Measurements from ENCODE around the gene SLCO2A1.

The SLCO2A1 gene

DNA sequence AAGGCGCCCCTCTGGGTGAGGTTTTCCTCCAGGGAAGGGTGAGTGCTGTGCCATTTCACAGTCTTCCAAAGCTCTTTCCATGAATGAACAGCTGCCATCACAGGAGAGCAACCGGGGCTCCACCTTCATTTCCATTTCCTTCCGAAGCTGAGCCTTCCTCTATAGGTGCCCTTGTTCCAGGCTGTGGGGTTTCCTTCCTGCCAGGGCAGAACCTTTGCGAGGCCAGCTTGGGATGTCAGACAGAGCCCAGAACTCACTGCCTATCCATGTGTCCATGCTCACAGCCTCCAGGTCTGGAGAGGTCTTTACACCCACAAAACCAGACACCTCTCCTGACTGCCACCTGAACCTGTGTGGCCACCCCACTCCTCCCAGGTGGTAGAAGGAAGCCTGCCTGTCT, 49.2 kb downstream of the SLCO2A1 start:
- DNase-seq (ENCODE audit: low read depth, low spot score), result no peak

DNA sequence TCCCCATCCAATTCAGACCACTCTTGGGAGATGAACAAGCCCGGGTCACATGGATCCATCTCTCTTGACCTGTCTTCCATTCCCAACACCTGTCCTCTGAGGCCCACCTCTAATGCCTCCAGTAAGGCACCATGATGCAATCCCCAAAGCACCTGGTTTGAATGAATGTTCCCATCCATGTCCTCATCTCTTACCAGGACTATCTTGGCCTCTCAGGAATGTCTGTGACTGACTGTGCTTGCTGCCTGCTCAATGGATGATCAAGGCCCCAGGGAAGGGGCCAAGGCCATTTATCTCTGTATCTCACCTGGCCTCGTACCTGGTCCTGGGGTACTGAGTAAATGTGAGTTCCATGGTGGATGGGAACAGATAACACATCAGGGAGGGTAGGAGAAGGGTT, 49.7 kb downstream of the SLCO2A1 start:
- no peak for DNase-seq (ENCODE audit: low read depth, low spot score)

DNA sequence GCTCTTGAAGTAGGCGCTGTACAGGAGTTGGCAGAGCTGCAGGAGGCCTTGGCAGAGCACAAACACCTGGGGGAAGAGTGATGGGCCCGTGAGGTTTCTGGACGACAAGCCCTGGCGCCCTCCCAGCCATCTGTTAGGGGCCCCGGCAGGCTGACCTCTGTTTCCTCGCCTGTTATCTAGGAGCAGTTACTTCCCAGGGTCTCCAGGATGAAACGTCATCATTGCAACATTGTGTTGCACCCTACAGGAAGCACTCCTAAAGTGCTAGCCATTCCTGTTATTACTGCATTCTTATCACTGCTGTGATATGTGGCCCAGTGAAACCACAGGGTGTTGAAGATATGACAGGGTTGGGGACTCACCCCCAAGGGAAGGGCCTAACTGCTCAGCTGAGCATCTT, 50.2 kb downstream of the SLCO2A1 start:
- DNase-seq (ENCODE audit: low read depth, low spot score), result no peak

DNA sequence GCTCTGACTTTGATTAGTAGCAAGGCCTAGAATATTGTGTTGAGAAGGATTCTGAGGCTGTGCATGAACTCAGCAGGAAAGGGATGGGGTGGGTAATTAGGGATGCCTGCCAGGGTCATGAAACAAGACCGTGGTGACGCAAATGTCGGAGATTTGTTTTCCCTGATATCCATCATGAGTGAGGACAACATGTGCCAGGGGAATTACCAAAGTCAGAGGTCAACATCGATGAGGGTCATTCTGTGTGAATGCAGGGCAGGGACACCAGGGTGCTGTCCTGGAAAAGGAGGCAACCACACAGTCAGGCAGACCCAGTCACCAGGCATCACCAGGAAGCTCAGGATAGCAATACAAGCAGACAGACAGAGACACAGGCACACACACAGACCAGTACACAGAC, 52.2 kb downstream of the SLCO2A1 start:
- DNase-seq (ENCODE audit: low read depth, low spot score), result no peak

DNA sequence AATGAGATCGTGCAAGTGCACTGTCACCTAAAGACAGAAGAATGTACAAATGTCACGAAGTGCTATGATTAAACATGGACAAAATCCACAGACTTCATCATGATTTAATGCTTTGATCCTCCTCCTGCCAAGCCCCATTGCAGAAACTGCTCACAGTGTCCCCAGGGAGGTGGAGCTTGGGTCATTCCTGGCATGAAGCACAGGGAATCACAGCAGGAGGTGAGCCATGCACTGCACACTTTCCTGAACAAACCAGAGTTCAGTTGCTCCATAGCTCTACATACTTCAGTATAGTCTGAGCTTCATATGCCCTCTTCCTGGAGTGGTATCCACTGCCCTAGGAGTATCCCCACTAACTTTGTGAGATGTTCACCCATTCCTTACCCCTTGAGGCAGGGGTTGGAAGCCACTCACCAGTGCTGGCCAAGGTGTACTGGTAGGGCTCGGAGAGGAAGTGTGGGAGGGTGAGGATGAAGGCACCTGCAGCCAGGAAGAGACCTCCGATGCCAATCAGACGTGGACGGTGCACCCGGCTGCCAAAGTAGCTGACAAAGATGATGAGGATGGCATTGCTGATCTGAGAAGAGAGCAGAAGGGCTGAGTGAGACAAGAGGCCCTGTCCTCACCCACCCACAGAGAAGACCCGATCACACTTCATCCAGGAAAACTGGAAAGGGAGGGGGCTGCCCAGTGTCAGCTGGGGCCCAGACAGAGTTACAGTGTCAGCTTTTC, 56.3 kb downstream of the SLCO2A1 start:
- DNase-seq (ENCODE audit: low read depth, low spot score), result no peak

DNA sequence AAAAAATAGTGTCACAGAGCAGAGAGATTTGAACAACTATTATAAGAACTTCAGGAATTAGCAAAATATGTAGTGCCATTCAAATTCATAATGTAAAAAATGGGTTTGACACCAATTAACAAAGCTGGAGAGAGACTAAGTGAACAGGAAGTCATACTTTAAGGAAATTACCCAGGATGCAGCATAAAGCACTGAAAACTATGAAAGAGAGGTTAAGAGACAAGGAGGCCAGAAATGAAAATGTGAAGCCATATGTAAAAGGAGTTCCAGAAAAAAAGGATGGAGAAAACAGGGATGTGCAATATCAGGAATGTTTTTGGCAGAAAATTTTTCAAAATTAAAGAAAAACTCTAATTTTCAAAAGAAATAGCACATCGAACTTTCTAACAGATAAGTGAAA, 57.6 kb downstream of the SLCO2A1 start:
- DNase-seq (ENCODE audit: low read depth, low spot score), result no peak

DNA sequence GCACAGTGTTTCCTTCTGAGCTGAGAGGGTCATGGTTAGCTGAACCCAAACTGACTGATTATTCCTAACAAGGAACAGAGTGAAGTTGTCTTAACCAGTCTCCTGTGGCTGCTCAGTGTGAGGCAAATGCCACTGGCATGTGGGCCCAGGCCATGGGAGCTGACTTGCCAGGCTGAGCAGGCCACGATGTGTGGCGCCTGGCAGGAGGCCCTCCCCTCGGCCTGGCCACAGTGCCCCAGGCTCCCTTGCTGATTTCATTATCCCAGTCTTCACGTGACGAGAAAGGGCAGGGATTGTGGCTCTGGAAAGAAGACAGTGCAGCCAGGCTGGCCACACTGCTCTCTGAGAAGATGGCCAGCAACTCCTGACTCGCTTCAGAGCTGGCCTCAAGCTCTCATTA, 58.8 kb downstream of the SLCO2A1 start:
- DNase-seq (ENCODE audit: low read depth, low spot score), result peak; percentile 39

DNA sequence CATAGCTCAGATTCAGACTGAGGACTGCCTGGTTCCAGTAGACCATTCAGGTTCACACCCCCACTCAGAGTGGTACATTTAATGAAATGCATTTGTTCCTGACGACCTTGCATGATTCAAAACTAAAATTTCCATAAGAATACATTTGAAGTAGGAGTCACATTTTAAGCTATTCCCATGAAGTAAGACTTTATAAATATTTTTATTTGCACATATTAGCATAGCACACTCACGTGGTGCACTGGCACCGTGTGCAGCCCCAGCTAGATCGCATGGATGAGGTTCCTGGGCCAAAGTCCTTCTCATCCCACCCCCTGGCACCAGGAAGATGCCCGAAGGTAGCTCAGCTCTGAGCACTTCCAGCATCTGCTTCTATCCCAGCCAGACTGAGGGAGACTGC, 59.4 kb downstream of the SLCO2A1 start:
- no peak for DNase-seq (ENCODE audit: low read depth, low spot score)

DNA sequence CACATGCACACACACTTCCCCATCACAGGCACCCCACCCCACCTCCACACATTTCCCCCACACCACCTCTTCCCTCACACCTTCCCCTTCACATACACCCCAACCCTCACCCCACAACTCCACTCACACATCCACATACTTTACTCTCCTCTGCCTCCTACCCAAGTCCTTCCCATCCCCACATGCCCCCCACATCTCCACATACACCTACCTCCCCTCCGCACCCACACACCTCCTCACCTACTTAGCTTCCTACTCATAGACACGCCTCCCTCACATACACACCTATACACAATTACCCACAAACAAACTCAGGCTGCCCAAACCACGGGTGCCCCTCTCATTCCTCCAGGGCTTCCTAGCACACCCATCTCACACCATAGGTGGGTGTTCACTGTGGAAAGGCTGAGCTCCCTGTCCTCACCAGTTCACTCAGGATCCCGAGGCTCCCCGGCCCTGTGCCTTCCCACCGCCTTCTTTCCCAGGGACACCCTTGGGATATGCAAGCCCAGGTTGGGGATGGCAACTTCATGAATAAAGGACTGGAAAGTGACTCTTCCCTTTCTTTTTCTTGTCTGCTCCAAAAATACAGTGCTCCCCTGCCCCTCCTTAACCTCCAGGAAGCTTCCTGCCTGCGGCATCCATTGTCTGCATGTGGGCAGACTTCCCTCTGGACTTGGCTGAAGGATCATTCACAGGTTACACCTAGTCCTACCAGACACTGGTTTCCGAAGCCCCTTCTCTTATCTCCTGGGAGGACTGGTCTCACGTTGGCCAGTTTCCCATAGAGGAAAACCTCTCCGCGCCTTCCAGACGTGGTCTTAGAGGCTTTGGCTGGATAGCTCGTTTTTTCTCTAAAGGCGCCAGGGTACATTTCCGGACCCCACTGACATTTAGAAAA, 61.5 kb downstream of the SLCO2A1 start:
- DNase-seq (ENCODE audit: low read depth, low spot score), result no peak

DNA sequence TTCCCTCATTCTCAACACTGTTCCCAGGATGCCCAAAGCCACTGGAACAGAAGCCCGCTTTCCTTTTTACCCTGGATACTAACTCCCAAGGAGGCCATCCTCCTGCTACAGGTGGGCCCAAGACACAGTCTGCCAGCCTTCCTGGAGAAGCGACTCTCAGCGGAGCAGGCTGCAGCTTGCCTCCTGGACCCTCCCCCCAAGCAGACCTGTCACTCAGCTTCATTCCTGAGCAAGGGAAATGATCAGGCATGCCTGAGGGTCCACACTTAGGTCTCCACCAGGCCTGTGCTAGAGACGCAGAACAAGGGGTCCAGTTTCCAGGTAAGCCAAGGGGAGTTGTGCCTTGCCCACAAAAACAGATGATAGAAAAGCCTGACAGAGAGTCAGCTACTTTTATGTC, 62.8 kb downstream of the SLCO2A1 start:
- DNase-seq (ENCODE audit: low read depth, low spot score), result no peak

DNA sequence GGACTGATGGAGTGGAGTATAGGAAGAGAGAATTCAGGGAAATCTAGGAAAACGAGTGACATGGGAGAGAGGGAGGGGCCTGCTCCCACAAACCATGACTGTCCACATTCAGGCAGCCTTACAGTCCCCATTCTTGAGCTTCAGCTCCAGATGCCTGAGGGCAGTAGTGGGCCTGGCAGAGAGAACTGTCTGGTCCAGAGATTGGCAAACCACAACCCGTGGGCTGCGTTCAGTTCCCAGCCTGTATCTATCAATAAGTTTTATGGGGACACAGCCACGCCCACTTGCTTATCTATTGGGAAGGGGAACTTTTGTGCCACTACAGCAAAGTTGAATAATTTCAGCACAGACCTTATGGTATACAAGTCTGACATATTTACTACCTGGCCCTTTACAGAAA, 63.8 kb downstream of the SLCO2A1 start:
- no peak for DNase-seq (ENCODE audit: low read depth, low spot score)

DNA sequence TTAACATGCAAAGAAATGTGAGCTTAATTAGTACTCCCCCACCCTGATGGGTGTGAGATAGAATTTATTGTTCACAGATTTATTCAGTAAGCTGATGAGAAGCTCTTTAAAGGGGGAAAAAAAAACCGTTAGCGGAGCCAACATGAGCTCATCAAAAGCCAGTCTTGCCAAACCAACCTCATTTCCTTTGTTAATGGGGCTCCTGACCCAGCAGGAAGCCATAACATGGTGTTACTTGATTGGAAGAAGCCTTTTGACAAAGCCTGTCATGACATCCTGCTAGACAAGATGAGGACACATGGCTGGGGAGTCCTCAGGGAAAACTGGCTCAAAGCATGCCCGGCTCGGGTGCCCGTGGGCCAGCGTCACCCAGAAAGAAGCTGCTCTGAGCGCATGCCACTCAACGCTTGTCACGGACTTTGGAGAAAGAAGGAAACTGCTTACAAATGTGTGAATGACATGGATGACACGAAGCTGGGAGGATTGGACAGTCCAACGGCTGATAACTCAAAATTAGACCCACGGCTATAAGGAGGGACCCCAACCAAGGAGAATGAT, 64.6 kb downstream of the SLCO2A1 start:
- DNase-seq (ENCODE audit: low read depth, low spot score), result no peak

DNA sequence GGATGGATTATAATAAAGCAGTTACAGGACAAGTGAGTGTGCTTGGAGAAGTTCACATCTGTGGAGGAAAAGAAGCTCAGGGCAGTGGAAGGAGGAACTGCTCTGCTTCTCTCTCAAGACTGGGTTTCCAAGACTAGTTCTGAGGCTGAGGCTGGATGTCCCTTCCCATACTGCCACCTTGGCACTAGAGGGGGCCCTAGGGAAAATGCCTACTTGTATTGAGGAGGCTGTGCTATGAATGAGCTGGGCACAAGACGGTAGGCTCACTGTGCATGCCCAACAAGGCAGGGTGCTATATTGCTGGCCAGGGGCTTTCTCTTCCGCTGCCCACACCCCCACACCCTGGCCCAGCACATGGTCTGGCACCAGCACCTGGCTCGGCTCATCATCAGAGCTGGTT, 65.2 kb downstream of the SLCO2A1 start:
- no peak for DNase-seq (ENCODE audit: low read depth, low spot score)

DNA sequence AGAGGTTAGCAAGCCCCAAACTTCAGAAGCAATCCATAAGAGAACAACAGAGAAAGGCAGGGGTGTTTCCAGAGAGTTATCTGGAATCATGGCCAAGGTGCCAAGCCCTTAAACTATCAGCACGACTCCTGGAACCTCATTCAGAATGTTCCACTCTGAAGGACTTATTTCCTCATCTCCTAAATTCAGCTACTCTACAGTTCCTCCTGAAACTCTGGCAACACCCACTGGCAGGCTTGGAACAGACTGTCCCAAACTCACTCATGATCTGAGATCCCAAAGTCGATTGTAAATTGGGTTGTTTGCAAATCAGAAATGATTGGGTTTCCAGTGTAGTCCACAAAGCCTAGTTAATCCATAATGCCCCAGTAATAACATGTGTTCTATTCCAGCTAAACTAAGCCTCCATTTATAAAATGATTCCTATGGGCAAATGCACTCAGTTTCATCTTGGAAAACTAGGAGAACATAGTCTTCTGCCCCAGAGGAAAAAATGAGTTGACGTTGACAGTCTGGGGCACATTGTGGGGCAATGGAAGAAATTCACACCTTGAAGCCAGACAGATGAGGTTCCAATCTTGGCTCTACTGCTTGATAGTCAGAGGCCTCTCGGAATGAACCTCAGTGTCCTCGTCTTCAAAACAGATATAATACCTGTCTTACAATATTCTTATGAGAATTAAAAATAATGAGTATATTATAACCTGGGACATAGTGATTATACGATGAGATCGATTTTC, 65.9 kb downstream of the SLCO2A1 start:
- DNase-seq (ENCODE audit: low read depth, low spot score), result no peak

DNA sequence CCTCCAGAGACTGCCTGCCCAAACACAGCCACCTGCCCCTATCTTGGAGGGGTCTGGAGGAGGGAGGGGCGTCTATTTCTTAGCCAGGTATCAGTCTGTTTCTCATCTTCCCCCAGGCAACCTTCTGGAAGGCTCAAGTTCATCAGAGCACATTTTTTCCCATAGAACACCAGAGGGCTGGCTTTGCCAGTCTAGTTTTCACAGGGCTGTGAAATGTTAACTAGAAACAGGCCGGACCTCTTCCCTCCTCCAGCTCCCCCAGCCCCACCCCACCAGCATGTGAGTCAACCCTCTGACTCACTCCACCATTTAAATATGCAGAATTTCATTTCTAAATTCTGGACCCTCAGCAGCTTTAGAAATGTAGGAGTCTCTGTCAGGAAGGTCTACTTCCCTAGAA, 66.9 kb downstream of the SLCO2A1 start:
- DNase-seq (ENCODE audit: low read depth, low spot score), result peak; percentile 73

DNA sequence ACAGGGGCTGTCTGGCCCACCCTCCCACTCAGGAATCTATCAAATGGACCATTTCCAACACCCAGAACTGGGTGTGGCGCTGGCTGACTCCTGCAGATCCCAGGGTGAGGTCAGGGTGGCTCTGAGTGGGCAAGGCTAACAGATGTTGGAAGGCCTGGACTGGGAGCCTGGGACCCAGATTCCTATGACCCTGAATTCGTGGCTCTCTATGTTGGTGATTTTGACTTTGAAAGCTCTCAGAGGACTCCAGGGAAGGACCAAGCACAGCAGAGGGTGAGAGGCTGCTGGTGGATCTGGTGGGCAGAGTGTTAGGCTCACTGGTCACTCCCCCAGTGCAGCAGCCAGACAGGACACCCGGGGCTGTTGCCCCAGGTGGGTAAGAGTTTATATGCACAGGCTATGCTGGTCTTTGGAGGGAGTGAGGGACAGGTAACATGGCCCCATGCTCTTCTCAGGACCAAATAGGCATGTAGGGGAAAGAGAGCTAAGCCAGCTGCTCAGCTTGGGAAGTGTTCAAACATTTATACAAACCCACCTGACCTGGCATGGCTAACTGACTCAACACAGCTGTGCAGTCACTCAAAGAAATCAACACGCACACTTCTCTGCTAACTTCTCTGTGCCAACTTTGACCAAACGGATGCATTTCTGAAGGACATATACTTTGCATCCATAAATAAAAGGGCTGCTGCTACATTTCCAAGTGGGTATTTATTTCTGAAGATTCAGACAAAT, 71.5 kb downstream of the SLCO2A1 start:
- DNase-seq (ENCODE audit: low read depth, low spot score), result no peak

DNA sequence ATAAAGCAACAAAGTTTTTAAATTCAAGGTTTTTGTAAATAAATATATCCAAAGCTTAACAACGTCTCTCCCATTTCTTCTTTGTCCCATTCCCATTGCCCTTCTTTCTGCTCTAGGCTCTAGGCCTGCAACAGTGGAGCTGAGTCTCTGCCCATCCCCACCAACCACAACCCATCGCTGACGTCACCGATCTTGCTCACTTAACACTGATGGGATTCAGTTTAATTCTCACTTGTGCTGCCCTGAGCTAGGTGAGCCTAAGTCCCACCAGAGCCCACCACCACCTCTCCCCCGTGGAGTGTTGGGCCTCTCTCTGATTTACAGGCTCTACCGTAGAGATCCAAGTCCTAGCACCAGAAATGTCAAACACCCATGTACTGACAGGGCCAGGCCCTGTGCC, 72.7 kb downstream of the SLCO2A1 start:
- DNase-seq (ENCODE audit: low read depth, low spot score), result no peak

DNA sequence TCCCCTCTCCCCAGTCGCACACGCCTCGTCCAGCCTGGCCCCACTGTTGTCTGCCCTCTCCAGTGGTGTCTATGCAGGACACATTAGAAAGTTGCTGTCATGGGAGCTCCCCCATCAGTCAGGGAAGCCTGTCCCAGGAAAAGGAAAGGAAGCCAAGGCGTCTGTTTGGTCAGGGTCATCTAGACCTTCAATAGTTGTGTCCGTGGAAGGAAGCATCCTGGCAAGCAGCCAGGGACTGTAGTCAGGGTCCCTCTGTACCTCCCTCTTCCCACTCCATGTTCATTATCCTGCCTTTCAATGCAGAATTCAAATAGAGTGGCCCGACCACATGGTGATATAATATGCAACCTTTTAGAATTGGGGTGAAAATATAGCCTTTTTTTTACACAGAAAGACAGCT, 73.4 kb downstream of the SLCO2A1 start:
- DNase-seq (ENCODE audit: low read depth, low spot score), result no peak

DNA sequence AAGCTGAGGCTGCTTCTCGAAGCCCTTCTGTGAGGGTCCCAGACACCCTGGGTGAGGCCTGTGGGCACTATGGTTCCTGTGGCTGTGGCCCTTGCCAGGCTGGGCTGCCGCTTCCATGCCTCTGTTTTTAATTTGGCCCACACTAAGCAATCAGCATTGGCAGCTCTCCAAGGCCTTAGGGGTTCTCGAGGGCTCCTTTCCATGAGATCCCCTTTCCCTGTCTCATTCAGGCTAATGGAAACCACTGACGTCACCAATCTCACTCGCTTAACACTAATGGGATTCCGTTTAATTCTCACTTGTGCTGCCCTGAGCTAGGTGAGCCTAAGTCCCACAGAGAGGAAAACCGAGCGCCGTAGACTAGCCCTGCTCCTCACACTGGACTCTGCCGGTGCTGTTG, 73.8 kb downstream of the SLCO2A1 start:
- DNase-seq (ENCODE audit: low read depth, low spot score), result peak; percentile 47

DNA sequence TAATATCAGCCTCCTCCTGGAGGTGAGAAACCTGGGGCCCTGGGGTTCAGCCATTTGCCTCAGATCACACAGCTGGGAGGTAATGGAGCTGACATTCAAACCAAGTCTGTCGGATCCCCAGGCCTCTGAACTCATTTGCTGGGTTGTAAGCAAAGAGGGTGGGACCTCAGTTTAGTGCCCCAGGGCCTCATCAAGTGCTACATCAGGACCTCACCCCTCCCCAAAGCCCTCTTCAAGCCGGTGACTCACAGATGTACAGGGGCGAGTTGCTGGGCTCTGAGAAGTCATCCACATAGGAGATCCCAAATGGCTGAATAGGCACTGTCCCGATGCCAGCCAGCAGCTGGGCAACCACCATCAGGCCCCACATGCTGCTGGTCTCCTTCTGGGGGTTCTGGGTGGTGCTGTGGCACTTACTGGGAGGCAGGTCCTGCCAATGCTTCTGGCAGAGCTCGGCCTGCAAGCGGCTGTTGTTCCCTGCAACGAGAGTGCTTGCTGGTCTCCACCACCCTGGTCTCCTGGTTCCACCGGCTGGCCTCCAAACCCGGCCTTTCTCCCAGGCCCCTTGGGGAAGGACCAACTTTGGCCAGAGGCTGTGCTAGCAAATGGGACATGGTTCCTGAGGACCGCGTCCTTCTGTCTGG, 74.9 kb downstream of the SLCO2A1 start:
- DNase-seq (ENCODE audit: low read depth, low spot score), result no peak

DNA sequence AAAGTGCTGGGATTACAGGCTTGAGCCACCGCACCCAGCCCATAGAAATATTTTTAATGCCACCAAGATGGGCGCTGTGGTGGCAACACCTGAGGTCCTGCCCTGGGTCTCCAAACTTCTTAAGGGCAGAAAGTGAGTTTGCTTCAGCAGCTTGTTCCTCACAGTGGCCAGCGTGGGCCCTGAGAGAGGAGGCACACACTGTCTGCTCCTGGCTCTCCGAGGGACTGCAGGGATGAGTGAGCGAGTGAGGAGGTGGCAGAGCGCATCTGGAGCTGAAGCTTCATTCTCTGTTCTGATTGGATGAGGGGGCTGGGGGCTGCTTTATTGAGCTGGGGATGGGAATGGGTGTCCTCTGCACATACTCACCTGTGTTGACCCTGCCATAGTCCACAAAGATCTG, 76.4 kb downstream of the SLCO2A1 start:
- DNase-seq (ENCODE audit: low read depth, low spot score), result no peak
